K562 (cell line): ENCODE data around the gene KAT7. TPM values are rescaled to one million over a fixed set of nuclear protein-coding genes. Genes with fewer than 3 reads are reported as not detected.

Experiments
- ARID1B ChIP-seq: fragments of 450-650 bp; IDR thresholded peaks from 2 replicates; pipeline ENCODE4 v1.6.1; 2016; ENCODE audit warnings: antibody characterized with exemption, mild to moderate bottlenecking, inconsistent platforms
- RNF2 ChIP-seq: sonication (generic); IDR thresholded peaks from 2 replicates; pipeline ENCODE4 v1.6.1; 2016
- polyA plus RNA-seq, 8 experiments: library from polyadenylated mRNA; depleted of rRNA in 4 of 8; stranded (reverse) in 5 of 8; unstranded in 3 of 8; fragments of >200 nt; fragmentation: Nextera tagmentation in 2 of 8; fragmentation: Illumina TruSeq in 1 of 8; extraction: Ambion mirVana in 2 of 8; extraction: Trizol in 1 of 8; gene quantifications; 2 replicates each; pipeline versions ENCODE4 v1.2.1 to v1.2.3, GENCODE V29; 2011 to 2014; ENCODE audit warnings: inconsistent platforms in 1 of 8, missing spikeins in 1 of 8
- total RNA-seq, 7 experiments: library from RNA; depleted of rRNA in 6 of 7; stranded (reverse); fragments of >200 nt in 6 of 7; fragmentation: Illumina TruSeq in 2 of 7; extraction: Trizol in 2 of 7; gene quantifications; 2 replicates each; pipeline versions ENCODE4 v1.2.1 to v1.2.3, GENCODE V29; 2011 to 2021; ENCODE audit warnings: low replicate concordance in 1 of 7
- TF ChIP-seq, protein P1 (sequence below): sonication (generic); formaldehyde crosslinking; IDR thresholded peaks from 2 replicates; pipeline ENCODE4 v1.8.0; 2022; ENCODE audit warnings: mild to moderate bottlenecking, missing genetic modification reagents, borderline replicate concordance
- TF ChIP-seq, protein P2 (sequence below): fragments of 250-450 bp; sonication (Bioruptor Pico); IDR thresholded peaks from 2 replicates; pipeline ENCODE4 v1.5.1; 2021; ENCODE audit warnings: mild to moderate bottlenecking
- TF ChIP-seq, protein P3 (sequence below), 3 experiments: IDR thresholded peaks in 2 of 3; conservative IDR thresholded peaks in 1 of 3; 2 replicates each; pipeline ENCODE4 v1.5.1; 2011 to 2012; ENCODE audit warnings: low read length in 3 of 3, mild to moderate bottlenecking in 3 of 3, control low read depth in 2 of 3, improper control_type of control experiment in 1 of 3, inconsistent platforms in 1 of 3, low read depth in 1 of 3, mixed read lengths in 1 of 3, moderate library complexity in 1 of 3; ENCODE audit not compliant: insufficient read depth in 2 of 3
- TF ChIP-seq, protein P4 (sequence below): IDR thresholded peaks from 2 replicates; pipeline ENCODE4 v1.6.1; 2016; ENCODE audit warnings: missing genetic modification characterization, missing compliant biosample characterization
- TF ChIP-seq, protein P5 (sequence below): fragments of 450-650 bp; conservative IDR thresholded peaks from 2 replicates; pipeline ENCODE4 v1.6.1; 2016; ENCODE audit warnings: missing genetic modification characterization, low read depth, mild to moderate bottlenecking, control low read depth, missing compliant biosample characterization

Gene KAT7
- total and polyA plus RNA-seq, 9 of the 15 experiments (the other 6 are each of a cell fraction or from before 2014, with no cell fraction given) = 10.8 to 57.3 (median 34.8) TPM

DNA sequence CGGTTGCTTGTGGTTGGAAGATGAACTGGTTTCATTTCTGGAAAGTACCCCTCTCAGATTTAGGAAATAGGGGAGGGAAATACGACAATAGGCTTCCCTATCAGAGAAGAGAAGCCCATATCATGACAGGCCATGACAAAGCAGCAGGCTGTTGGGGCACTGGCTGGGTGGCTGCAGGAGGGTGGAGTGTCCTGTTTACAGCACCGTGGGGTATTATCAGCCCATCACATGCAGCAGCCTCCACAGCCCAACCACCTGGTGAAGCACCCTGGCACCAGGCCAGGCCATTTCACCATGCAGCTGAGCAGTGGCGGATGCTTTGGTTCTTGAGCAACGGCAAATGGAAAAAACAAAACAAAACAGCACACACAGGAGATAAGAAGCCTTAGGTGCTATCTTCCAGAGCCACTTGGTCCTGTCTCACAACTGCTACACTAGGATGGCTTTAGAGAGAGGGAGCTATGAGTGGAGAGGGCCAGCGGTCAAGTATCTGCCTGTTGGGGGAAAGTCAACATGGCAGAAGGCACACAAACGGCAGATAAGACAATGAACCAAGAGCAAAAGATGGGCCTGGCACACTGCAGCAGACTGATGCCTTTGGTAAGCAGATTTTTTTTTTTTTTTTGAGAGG, 48.7 kb upstream of the KAT7 start (continued):
- TF ChIP-seq, protein P1, sequence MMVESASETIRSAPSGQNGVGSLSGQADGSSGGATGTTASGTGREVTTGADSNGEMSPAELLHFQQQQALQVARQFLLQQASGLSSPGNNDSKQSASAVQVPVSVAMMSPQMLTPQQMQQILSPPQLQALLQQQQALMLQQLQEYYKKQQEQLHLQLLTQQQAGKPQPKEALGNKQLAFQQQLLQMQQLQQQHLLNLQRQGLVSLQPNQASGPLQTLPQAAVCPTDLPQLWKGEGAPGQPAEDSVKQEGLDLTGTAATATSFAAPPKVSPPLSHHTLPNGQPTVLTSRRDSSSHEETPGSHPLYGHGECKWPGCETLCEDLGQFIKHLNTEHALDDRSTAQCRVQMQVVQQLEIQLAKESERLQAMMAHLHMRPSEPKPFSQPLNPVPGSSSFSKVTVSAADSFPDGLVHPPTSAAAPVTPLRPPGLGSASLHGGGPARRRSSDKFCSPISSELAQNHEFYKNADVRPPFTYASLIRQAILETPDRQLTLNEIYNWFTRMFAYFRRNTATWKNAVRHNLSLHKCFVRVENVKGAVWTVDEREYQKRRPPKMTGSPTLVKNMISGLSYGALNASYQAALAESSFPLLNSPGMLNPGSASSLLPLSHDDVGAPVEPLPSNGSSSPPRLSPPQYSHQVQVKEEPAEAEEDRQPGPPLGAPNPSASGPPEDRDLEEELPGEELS (CRISPR knock-in tag) = peak; percentile 99
- TF ChIP-seq, protein P2, sequence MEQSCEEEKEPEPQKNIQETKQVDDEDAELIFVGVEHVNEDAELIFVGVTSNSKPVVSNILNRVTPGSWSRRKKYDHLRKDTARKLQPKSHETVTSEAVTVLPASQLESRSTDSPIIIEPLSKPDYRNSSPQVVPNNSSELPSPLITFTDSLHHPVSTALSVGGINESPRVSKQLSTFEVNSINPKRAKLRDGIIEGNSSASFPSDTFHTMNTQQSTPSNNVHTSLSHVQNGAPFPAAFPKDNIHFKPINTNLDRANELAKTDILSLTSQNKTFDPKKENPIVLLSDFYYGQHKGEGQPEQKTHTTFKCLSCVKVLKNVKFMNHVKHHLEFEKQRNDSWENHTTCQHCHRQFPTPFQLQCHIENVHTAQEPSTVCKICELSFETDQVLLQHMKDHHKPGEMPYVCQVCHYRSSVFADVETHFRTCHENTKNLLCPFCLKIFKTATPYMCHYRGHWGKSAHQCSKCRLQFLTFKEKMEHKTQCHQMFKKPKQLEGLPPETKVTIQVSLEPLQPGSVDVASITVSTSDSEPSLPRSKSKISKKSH = no peak
- TF ChIP-seq, protein P3, sequence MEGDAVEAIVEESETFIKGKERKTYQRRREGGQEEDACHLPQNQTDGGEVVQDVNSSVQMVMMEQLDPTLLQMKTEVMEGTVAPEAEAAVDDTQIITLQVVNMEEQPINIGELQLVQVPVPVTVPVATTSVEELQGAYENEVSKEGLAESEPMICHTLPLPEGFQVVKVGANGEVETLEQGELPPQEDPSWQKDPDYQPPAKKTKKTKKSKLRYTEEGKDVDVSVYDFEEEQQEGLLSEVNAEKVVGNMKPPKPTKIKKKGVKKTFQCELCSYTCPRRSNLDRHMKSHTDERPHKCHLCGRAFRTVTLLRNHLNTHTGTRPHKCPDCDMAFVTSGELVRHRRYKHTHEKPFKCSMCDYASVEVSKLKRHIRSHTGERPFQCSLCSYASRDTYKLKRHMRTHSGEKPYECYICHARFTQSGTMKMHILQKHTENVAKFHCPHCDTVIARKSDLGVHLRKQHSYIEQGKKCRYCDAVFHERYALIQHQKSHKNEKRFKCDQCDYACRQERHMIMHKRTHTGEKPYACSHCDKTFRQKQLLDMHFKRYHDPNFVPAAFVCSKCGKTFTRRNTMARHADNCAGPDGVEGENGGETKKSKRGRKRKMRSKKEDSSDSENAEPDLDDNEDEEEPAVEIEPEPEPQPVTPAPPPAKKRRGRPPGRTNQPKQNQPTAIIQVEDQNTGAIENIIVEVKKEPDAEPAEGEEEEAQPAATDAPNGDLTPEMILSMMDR (IDR thresholded peaks at IDR 0.05 in 2 of 3, conservative IDR thresholded peaks at IDR 0.05 in 1 of 3; ENCODE audit: insufficient read depth in 2 of 3, low read depth in 1 of 3, low read length in 3 of 3) = no peak; a peak in 1 of 6 replicates
- TF ChIP-seq, protein P4, sequence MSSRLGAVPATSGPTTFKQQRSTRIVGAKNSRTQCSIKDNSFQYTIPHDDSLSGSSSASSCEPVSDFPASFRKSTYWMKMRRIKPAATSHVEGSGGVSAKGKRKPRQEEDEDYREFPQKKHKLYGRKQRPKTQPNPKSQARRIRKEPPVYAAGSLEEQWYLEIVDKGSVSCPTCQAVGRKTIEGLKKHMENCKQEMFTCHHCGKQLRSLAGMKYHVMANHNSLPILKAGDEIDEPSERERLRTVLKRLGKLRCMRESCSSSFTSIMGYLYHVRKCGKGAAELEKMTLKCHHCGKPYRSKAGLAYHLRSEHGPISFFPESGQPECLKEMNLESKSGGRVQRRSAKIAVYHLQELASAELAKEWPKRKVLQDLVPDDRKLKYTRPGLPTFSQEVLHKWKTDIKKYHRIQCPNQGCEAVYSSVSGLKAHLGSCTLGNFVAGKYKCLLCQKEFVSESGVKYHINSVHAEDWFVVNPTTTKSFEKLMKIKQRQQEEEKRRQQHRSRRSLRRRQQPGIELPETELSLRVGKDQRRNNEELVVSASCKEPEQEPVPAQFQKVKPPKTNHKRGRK = no peak
- TF ChIP-seq, protein P5, sequence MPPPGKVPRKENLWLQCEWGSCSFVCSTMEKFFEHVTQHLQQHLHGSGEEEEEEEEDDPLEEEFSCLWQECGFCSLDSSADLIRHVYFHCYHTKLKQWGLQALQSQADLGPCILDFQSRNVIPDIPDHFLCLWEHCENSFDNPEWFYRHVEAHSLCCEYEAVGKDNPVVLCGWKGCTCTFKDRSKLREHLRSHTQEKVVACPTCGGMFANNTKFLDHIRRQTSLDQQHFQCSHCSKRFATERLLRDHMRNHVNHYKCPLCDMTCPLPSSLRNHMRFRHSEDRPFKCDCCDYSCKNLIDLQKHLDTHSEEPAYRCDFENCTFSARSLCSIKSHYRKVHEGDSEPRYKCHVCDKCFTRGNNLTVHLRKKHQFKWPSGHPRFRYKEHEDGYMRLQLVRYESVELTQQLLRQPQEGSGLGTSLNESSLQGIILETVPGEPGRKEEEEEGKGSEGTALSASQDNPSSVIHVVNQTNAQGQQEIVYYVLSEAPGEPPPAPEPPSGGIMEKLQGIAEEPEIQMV = no peak
- peak; percentile 99 for TF ChIP-seq RNF2
- TF ChIP-seq ARID1B = peak; percentile 100
